T follicular helper cell (primary cell): Measurements from ENCODE around the gene BCL2L13.
"Not testable (repeated sequence)": the region's sequence is repeated elsewhere in the genome, so short reads cannot be mapped to it uniquely, and the experiment has no call there.

ENCODE experiments used
- DNase-seq: peaks from one replicate; pipeline ENCODE4 v3.0.0-alpha.2; 2020; ENCODE audit warnings: low read depth

BCL2L13 gene

DNA sequence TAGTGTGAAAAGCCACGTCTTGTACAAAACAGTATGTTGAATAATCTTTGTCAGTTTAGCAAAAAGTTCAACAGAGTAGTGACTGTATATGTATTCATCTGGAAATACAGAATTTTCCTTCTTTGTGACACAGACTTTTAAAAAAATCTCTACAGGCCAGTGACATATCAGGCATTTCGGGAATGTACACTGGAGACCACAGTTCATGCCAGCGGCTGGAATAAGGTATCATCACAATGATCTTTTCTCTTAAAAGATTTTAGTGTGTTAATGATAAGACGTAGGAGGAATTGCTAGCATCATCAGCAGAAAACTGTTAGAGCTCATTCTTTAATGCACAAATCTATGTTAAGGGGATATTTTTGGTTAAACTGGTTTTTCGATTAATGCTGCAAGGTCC is 57.4 kb downstream of the BCL2L13 start:
- no peak for DNase-seq

DNA sequence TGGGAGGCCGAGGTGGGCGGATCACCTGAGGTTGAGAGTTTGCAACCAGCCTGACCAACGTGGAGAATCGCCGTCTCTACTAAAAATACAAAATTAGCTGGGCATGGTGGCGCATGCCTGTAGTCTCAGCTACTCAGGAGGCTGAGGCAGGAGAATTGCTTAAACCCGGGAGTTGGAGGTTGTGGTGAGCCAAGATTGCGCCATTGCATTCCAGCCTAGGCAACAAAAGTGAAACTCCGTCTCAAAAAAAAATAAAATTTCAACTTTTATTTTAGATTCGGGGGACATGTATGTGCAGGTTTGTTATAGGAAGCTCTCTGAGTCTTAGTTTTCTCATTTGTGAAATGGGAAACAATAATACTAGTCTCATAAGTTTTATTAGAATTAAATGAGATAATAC is 58.6 kb downstream of the BCL2L13 start:
- DNase-seq = not testable (repeated sequence)

GRCh38 chr22:17698276-17698675 is 59.7 kb downstream of the BCL2L13 start:
- DNase-seq = not testable (repeated sequence)

DNA sequence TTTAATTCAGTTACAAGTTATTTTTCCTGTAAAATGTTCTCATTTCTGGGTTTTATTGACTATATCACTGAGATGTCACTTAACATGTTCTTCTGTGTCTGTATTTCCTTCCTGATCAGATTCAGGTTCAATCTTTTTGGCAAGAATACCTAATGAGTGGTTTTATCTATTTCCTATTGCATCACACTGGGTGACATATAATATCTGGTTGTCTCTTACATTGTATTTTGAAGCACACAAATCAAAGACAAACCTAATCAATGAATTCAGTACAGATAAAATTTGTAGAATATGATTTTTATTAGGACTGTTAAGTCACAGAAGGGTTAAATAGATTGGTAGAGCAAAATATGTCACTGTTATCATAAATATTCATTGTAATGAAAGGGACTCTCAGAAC is 60.4 kb downstream of the BCL2L13 start:
- DNase-seq = no peak

DNA sequence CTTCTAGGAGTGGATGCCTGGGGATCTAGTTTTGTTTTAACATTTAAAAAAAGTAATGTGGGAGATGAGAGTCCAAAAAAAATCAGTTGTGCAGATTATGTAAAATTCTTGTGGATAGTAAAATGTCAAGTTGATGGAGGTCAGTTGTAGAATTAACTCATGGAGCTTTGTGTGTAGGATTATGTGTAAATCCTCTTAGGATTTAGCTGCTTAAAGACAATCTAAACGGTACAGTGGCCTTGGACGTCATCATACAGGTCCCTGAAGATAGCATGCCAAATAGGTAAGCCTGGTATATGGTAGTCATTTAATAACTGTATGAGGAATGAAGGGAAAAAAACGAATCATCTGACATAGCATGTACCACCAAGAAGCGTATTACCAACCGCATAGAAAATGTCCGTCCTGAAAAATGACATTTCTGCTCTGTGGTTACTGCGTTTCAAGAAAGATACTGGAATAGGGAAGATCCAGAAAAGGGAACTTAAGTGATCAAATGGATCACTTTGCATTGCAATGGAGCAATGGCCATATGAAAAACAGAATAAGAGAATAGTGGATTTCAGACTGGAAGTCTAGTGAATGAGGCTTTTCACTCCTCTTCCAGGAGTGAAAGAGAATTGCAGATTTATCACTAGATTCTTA is 61.3 kb downstream of the BCL2L13 start:
- DNase-seq = no peak

- DNase-seq = no peak
Observed at GRCh38 chr22:17700778-17701177, 62.2 kb downstream of the BCL2L13 start.

GRCh38 chr22:17703811-17704210 is 65.3 kb downstream of the BCL2L13 start:
- no peak for DNase-seq

DNA sequence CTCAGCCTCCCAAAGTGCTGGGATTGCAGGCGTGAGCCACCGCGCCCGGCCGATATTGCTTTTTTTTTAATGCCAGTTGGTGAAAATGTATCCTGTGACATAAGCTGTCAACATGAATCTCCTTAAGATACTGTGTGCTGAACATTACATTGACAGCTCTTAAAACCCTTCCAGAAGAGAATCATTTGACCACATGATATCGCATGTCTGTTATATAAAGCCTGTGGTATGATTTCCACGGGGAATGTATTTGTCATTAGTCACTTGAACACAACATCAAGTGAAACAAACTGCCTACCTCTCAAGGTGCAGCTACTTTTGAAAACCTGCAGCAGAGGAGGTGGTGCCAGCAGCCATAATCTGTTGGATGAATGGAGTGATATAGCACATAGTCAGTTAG is 67.0 kb downstream of the BCL2L13 start:
- DNase-seq = no peak

DNA sequence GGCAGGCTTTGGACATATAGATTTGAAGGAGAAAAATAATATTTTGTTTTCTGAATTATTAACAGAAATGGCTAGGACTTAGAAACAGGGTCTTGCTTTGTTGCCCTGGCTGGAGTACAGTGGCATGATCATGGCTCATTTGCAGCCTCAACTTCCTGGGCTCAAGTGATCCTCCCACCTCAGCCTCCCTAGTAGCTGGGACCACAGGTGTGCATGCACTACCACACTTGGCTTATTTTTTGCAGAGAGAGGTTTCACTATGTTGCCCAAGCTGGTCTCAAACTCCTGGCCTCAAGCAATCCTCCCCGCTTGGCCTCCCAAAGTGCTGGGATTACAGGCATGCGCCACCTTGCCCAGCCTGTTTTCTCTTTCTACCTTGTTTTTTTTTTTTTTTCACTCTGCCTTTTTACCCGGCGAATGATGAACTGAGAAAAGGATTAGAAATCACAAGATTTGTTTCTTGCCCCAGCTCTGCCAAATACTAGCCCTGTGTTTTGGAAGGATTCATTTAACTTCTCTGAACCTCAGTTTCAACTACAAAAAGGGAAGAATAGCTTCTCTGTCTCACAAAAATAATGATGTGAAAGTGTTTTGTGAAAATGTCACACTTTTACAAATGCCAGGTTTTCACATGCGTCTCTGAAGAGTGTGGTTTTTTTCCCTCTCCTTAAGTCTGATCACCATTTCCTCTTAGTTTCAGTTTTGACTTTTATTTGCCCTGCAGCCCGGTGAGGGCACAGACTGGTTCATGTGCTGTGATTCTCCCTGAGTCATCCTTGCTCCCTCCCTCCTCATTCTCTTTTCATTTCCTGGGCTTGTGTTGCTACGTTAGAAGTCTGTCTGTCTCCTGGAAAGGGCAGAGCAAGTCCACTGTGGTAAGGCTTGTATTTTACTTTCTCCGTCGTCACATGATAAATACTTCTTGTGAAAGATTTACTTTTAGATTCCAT is 67.7 kb downstream of the BCL2L13 start:
- no peak for DNase-seq

DNA sequence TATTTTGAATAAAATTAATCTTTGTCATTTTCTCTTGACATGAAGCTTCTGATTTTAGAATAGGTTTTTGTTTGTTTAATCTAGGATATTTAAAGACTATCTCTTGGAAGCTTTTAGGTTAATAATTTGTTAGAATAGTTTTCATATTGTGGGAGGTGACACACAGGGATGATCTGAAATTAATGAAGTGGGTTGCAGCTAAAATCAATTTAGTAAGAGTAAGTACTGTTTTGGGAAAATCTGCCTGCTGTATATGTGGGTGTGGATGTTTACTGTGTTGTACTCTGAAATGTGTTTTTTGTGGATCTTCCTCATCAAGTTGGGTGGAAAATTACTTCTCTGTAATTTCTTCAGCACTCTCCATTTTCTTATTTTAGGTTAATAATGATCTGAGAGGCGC is 68.4 kb downstream of the BCL2L13 start:
- DNase-seq = no peak

DNA sequence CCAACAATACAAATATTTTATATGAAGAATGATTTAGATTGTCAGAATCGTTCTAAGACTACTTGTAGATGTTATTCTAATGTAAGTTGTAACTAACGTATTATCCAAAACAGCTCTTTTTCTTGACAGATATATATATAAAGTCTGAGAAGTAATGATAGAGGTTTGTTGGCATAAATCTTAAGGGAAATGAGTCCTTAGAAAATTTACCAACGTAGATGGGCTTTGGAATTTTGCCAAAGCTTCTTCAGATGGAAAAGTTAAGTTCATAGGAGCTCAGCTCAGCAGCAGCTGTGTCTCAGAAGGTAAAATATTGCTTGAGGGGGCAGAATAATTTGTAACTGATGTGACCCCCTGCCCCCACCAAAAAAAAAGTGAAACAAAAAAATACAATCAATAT is 69.0 kb downstream of the BCL2L13 start:
- no peak for DNase-seq

GRCh38 chr22:17710023-17710422 is 71.5 kb downstream of the BCL2L13 start:
- DNase-seq = no peak

DNA sequence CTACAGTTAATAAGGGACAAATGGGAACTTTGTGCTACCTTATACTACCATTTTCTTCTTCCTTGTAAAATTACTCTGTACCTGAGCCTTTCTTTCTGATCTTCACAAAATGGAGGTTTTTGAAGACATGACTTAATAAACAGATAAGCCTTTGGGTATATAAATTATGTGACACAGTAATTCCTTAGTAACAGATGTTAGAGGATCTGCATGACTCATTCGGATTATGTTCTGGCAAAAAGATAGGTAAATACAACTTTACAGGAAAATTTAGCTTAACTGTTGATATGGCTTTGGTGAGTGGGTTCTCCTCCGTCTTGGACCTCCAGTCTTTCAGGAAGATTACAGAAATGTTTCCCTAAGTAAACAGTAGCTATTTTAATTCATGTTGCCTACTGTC is 73.9 kb downstream of the BCL2L13 start:
- no peak for DNase-seq

DNA sequence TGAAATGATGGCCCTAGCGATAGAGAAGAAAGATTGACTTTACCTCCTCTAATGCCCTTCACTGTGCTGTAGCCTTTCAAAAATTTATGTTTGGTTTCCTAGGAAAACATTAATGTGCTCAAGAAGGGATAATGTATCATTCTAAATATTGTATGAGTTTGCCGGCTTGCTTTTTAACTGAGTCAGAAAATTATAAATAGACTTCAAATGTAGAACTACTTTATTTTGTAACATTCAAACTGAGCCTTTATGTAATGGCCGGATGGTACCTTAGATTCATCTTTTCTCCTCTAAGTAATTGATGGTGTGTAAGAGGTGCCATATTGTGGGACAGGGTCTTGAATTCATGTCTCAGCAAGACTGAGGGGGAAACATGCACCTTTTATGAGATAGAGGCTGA is 78.0 kb downstream of the BCL2L13 start:
- no peak for DNase-seq

- no peak for DNase-seq
Observed at GRCh38 chr22:17717708-17718107, 79.2 kb downstream of the BCL2L13 start.

- DNase-seq = no peak
Observed at GRCh38 chr22:17719911-17720310, 81.4 kb downstream of the BCL2L13 start.

- no peak for DNase-seq
Observed at GRCh38 chr22:17724241-17724640, 85.7 kb downstream of the BCL2L13 start.

GRCh38 chr22:17724678-17725499 is 86.3 kb downstream of the BCL2L13 start:
- DNase-seq = no peak

DNA sequence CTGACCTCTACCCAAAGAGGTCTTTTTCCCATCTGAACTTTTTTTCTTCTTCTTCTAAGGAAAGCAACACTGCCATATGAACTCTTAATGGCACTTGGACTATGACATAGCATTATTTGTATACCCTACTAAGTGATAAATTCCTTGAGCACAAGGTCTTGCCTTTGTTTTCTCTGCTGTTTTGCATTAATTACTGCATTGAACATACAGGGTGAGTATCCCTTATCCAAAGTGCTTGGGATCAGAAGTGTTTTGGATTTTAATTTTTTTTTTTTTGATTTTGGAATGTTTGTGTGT is 86.9 kb downstream of the BCL2L13 start:
- DNase-seq = no peak

- no peak for DNase-seq
Observed at GRCh38 chr22:17726006-17726927, 87.7 kb downstream of the BCL2L13 start.
